Subcutaneous adipose tissue (tissue), 4 donors: ENCODE results near the gene NTM. TPM values are rescaled to one million over a fixed set of nuclear protein-coding genes. Genes with fewer than 3 reads are reported as not detected.

ENCODE experiments used
- total RNA-seq, 4 donors: library from RNA; depleted of rRNA; stranded (reverse); fragments of >200 nt; gene quantifications; one replicate each; pipeline ENCODE4 v1.1.0, GENCODE V29; 2016
- TF ChIP-seq, protein P1 (sequence below): fragments of 450-650 bp; IDR thresholded peaks from one replicate; pipeline ENCODE4 v1.5.1; 2016; ENCODE audit warnings: low read depth, mild to moderate bottlenecking, control low read depth, antibody characterized with exemption, moderate library complexity

Gene NTM
- total RNA-seq, 4 donors from 2014 or later, result 1.5 to 5.7 (median 1.7) TPM

DNA sequence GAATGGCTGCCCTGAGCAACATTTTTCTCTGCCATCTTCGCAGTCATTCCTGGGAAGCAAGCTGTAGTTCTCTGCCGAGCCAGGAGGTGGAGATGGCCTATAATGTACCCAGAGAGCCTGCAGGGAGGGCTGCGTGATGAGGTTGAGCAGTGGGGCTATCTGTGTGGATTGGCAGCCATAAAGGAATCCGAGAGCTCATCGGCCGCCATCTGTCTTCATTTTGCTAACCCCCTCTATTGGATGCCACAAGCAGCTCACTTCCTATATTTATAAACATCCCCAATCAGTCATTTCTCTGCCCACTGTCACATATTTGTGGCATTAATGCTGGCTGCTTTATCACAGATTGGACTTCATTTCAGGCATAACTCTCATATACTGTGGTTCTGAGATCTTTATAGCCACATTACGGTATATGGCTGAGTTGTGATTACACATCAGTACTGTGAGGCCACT lies 209.5 kb downstream of the NTM start:
- TF ChIP-seq, protein P1, sequence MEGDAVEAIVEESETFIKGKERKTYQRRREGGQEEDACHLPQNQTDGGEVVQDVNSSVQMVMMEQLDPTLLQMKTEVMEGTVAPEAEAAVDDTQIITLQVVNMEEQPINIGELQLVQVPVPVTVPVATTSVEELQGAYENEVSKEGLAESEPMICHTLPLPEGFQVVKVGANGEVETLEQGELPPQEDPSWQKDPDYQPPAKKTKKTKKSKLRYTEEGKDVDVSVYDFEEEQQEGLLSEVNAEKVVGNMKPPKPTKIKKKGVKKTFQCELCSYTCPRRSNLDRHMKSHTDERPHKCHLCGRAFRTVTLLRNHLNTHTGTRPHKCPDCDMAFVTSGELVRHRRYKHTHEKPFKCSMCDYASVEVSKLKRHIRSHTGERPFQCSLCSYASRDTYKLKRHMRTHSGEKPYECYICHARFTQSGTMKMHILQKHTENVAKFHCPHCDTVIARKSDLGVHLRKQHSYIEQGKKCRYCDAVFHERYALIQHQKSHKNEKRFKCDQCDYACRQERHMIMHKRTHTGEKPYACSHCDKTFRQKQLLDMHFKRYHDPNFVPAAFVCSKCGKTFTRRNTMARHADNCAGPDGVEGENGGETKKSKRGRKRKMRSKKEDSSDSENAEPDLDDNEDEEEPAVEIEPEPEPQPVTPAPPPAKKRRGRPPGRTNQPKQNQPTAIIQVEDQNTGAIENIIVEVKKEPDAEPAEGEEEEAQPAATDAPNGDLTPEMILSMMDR, result no peak

DNA sequence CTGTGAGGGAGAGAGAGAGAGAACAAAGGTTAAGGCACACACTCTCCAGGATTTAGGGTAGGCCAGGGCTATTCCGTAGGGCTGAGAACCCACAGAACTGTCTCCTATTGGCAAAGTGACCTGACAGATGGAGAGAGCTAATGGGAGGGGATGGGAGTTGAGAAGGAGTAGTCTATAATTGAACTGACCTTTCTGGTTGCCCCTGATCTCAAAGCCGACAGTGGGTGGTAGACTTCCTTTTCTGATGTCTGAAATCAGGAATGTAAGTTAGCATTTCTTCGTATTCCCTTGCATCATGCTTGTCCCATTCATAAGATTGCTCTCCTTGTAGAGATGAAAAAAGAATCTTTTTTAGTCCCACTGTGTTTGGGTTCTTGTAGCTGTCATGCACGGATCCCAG lies 210.1 kb downstream of the NTM start:
- TF ChIP-seq, protein P1, result no peak

DNA sequence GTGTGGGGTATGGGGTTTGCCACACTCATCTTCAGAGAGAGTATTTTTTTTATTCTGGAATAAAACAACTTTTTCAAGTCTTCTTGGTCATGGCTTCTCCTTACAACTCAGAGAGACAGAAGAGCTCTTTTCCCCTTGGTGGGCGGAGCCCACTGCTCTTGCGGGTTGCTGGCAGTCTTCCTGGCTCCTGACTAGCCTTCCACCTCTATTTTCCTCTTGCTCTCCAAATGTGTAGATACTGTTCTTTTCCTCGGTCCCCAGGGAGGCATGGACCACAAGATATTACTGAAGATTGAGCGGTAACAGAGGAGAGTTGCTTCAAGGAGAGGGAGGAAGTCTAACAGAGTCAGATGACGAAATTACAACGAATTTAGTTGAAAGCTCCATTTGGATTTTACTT lies 210.6 kb downstream of the NTM start:
- TF ChIP-seq, protein P1, result no peak

DNA sequence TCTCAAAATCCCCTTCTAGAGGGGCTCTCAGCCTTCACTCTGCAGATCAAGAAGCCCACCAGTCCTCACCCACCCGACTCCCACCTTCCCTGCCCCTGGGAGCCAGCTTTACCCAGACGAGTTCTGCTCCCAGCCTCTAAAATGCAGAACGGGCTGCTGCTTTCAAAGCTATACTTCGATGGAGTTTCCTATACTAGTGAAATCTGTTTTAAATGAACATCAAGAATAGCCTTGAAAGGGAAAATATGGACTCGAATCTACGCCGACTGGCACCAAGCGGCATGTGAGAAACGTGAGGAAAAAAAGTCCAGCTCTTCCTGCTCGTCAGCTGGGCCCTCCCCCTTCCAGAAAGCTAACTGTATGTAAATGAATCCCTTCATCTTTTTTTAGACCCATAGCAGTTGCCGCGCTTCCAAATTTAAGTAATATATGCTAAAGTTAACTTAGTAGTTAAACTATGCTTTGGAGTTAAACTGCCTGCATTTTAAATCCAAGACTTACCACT lies 211.7 kb downstream of the NTM start:
- TF ChIP-seq, protein P1, result no peak

DNA sequence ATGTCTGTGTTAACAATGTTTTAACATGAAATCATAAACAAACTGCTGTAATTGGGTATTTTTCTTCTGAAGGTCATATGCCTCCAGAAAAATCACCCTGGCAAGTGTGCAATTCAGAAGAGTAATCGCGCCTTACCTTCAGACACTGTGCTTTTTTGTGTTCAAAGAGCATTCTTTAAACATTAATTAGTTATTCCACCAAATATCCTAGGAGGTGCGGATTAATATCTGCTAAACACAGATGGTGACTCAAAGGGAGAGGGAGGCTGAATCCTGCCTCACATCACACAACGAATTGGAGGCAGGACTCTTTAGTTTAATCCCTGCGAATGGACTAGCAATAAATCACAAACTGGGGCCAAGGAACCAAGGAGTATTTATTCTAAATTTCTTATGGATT lies 213.0 kb downstream of the NTM start:
- TF ChIP-seq, protein P1, result no peak

DNA sequence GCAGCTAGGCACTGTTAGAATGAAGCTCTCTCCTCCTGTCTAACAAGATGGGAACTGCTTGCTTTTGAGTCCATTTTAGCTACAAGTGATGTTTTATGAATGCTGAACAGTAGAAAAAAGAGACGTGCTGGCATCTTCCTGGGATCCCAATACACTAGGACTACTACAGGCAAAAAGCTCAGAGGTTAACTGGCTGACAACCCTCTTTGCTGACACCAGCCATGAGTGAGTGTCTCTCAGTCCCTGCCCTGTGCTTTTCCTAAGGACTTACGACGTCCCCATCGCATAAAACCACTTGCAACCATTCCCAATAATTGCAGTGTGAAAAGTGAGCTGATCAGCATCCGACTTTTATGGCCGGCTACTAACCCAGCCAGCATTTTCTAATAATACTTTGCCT lies 213.5 kb downstream of the NTM start:
- TF ChIP-seq, protein P1, result no peak

DNA sequence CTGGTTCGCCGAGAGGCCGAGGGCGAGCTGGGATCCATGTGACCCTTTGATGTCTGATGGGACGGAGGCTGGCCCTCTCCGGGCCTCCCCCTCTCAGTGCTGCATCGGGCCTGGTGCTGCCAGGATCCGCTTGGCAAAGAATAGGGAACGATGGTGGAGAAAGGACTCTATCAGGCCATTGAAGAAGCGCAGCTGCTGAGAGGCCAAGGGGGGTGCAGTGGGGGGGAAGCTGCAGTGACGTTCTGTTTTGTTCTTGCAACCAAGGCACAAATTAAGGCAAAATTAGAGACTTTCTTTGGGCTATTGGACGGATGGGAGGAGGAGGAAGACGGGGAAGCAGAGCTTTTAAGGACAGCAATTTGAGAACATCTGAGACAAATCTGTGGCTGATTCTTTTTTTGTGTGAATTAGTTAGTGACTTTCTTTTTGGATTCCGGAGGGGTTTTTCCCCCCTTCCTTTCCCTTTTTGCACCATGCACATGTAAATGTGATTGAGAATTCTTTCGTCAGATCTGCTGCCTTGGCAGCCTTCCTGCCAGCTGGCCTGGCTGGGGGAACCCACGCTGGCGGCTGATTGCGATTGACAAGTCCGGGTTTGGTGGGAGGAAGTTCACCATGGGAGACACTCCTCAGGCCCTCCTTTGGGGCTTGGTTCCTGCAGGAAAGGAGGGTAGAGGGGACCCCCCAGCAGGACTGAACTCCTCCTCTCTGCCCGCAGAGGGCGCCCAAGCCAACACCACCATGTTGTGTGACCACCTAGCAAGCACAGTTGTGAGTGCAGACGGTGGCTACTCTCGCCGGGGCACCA lies 214.6 kb downstream of the NTM start:
- TF ChIP-seq, protein P1, result no peak
